GM19238 (cell line): ENCODE measurements around the gene PDAP1.
"Not testable (repeated sequence)": the region's sequence is repeated elsewhere in the genome, so short reads cannot be mapped to it uniquely, and the experiment has no call there.

Experiments used
- DNase-seq: peaks from one replicate; pipeline ENCODE4 v3.0.0; 2011; ENCODE audit warnings: low spot score; ENCODE audit not compliant: insufficient read length

PDAP1 gene

GRCh38 chr7:99408379-99409191 is at the start of gene PDAP1, which contains the start of gene BUD31:
PDAP1 (minus strand) TSS chr7:99408597; CDS start chr7:99408548, 49 bp downstream.
BUD31 (plus strand) TSS chr7:99408969; CDS start chr7:99411093, 2,124 bp downstream.
- peak; percentile 90 for DNase-seq

GRCh38 chr7:99457650-99458493 is 49.5 kb upstream of the PDAP1 start:
- no peak for DNase-seq

- DNase-seq, result no peak
Measured at GRCh38 chr7:99457050-99457649, 48.8 kb upstream of the PDAP1 start.

- DNase-seq, result no peak
Measured at GRCh38 chr7:99456288-99456687, 47.9 kb upstream of the PDAP1 start.

- no peak for DNase-seq
Measured at GRCh38 chr7:99455874-99456273, 47.5 kb upstream of the PDAP1 start.

GRCh38 chr7:99453105-99453504 is 44.7 kb upstream of the PDAP1 start:
- no peak for DNase-seq

- DNase-seq, result no peak
Measured at GRCh38 chr7:99452541-99452940, 44.1 kb upstream of the PDAP1 start.

- no peak for DNase-seq
Measured at GRCh38 chr7:99451936-99452335, 43.5 kb upstream of the PDAP1 start.

- DNase-seq, result no peak
Measured at GRCh38 chr7:99449326-99449725, 40.9 kb upstream of the PDAP1 start.

GRCh38 chr7:99448855-99449254 is 40.5 kb upstream of the PDAP1 start:
- DNase-seq, result no peak

- DNase-seq, result no peak
Measured at GRCh38 chr7:99447943-99448342, 39.5 kb upstream of the PDAP1 start.

- no peak for DNase-seq
Measured at GRCh38 chr7:99446096-99446495, 37.7 kb upstream of the PDAP1 start.

GRCh38 chr7:99440195-99440594 is 31.8 kb upstream of the PDAP1 start:
- no peak for DNase-seq

GRCh38 chr7:99438573-99439480 is 30.4 kb upstream of the PDAP1 start, which contains the start of the genes CPSF4 and PTCD1:
CPSF4 (plus strand) TSS chr7:99438943; CDS start chr7:99439083, 140 bp downstream.
PTCD1 (minus strand) TSS chr7:99438798; CDS start chr7:99435242, 3,556 bp downstream.
- DNase-seq, result peak; percentile 98

- DNase-seq, result no peak
Measured at GRCh38 chr7:99437946-99438572, 29.7 kb upstream of the PDAP1 start.

GRCh38 chr7:99433158-99433557 is 24.8 kb upstream of the PDAP1 start:
- DNase-seq, result no peak

GRCh38 chr7:99431756-99432540 is 23.6 kb upstream of the PDAP1 start:
- not testable (repeated sequence) for DNase-seq

GRCh38 chr7:99429756-99430155 is 21.4 kb upstream of the PDAP1 start:
- DNase-seq, result no peak

GRCh38 chr7:99428972-99429566 is 20.7 kb upstream of the PDAP1 start:
- DNase-seq, result no peak
